ENCODE measurements around the gene SCAP. TPM values are rescaled to one million over a fixed set of nuclear protein-coding genes. Genes with fewer than 3 reads are reported as not detected.

The SCAP gene
- polyA plus RNA-seq, 1 of the 3 experiments (the other 2 are of a cell fraction): 28.0 TPM

GRCh38 chr3:47513125-47513929 lies 37.6 kb upstream of the SCAP start, which contains the start of gene ELP6 (continued):
- TF ChIP-seq ZBTB33 (IDR thresholded peaks at IDR 0.05; ENCODE audit: borderline replicate concordance, low read depth): peak; percentile 63; the same call in 1 of the 2 replicates
- TF ChIP-seq PBX3 (IDR thresholded peaks at IDR 0.05): no peak
- no peak for TF ChIP-seq MEF2A (IDR thresholded peaks at IDR 0.05; ENCODE audit: borderline replicate concordance, low read depth)
- TF ChIP-seq NFIC (IDR thresholded peaks at IDR 0.05; ENCODE audit: borderline replicate concordance): no peak; the same call in 1 of the 2 replicates
- TF ChIP-seq ELF1 (IDR thresholded peaks at IDR 0.05): peak; percentile 64
- TF ChIP-seq FOSL2 (IDR thresholded peaks at IDR 0.05; ENCODE audit: borderline replicate concordance, low read depth): no peak
- TF ChIP-seq RXRA (IDR thresholded peaks at IDR 0.05; ENCODE audit: borderline replicate concordance, low read depth): no peak
- TF ChIP-seq RCOR1 (IDR thresholded peaks at IDR 0.05; ENCODE audit: low read length): no peak
- no peak for TF ChIP-seq RFX5 (IDR thresholded peaks at IDR 0.05; ENCODE audit: low read length)
- TF ChIP-seq FOXM1 (IDR thresholded peaks at IDR 0.05; ENCODE audit: low read depth): no peak
- peak; percentile 50 for TF ChIP-seq CTCF (IDR thresholded peaks at IDR 0.05)
- peak; percentile 96 for TF ChIP-seq GABPA (IDR thresholded peaks at IDR 0.05; ENCODE audit: low read depth)
- TF ChIP-seq NRF1 (IDR thresholded peaks at IDR 0.05; ENCODE audit: low read depth, low read length): peak; percentile 95
- TF ChIP-seq TCF12 (IDR thresholded peaks at IDR 0.05): no peak
- peak; percentile 66; the same call in 1 of the 2 replicates for TF ChIP-seq SIN3A (IDR thresholded peaks at IDR 0.05; ENCODE audit: borderline replicate concordance, low read depth, low read length)
- TF ChIP-seq POLR2AphosphoS5 (IDR thresholded peaks at IDR 0.05; ENCODE audit: low read depth, low read length): peak; percentile 94

All from SK-N-SH (cell line).